OCI-LY7 (cell line): ENCODE measurements around the gene COX17.

Experiments used
- CTCF ChIP-seq: fragments of 200-600 bp; sonication (generic); conservative IDR thresholded peaks from 2 replicates; pipeline ENCODE4 v1.5.1; 2014; ENCODE audit warnings: mild to moderate bottlenecking, antibody characterized with exemption, low read length, moderate library complexity, mixed read lengths
- EZH2phosphoT487 ChIP-seq: fragments of 200-600 bp; sonication (generic); IDR thresholded peaks from 2 replicates; pipeline ENCODE4 v1.6.1; 2018; ENCODE audit warnings: low read depth, borderline replicate concordance, mild to moderate bottlenecking, mixed run types, antibody characterized with exemption, low read length, moderate library complexity, mixed read lengths

- TF ChIP-seq CTCF, result no peak
- TF ChIP-seq EZH2phosphoT487, result no peak
Measured at GRCh38 chr3:119697394-119697793, 20.2 kb upstream of the COX17 start.
